Activated CD8-positive, alpha-beta T cell treated with anti-CD3 and anti-CD28 coated beads for 36 hours (primary cell): ENCODE results near the gene NAALADL1. TPM values are rescaled to one million over a fixed set of nuclear protein-coding genes. Genes with fewer than 3 reads are reported as not detected.

Source experiments
- ATAC-seq: fragments of 200-7000 bp; cut with Tn5 transposase; one replicate; pipeline ENCODE4 v1.10.0; 2021; ENCODE audit warnings: mild to moderate bottlenecking, moderate library complexity
- CTCF ChIA-PET: fragments of 350-600 bp; sonication (Branson Sonifier 250); formaldehyde crosslinking; loops from one replicate; lab custom pipeline; 2021; ENCODE audit warnings: antibody characterized with exemption; lab: Charles Lee
- POLR2A ChIA-PET: fragments of 350-600 bp; sonication (Branson Sonifier 250); formaldehyde crosslinking; loops from one replicate; lab custom pipeline; 2021; ENCODE audit warnings: antibody characterized with exemption; lab: Charles Lee
- DNase-seq: peaks from one replicate; pipeline ENCODE4 v3.0.0-alpha.2; 2020
- H3K27ac Mint-ChIP-seq: one replicate; pipeline ENCODE4 v1.8.0; 2021; ENCODE audit warnings: mild to moderate bottlenecking, mixed read lengths
- H3K27me3 Mint-ChIP-seq: one replicate; pipeline ENCODE4 v1.8.0; 2021; ENCODE audit warnings: mixed read lengths
- H3K36me3 Mint-ChIP-seq: one replicate; pipeline ENCODE4 v1.8.0; 2021; ENCODE audit warnings: low read depth, mixed read lengths
- H3K4me1 Mint-ChIP-seq: one replicate; pipeline ENCODE4 v1.8.0; 2021; ENCODE audit warnings: low read depth, mixed read lengths
- H3K4me3 Mint-ChIP-seq: one replicate; pipeline ENCODE4 v1.8.0; 2021; ENCODE audit warnings: mild to moderate bottlenecking, moderate library complexity, mixed read lengths
- H3K9me3 Mint-ChIP-seq: one replicate; pipeline ENCODE4 v1.8.0; 2021; ENCODE audit warnings: mixed read lengths
- intact Hi-C: fragments of 100-400 bp; cut with micrococcal nuclease; formaldehyde crosslinking; loops from one replicate; pipeline ENCODE4 v1.10.0; 2022
- microRNA-seq: library from miRNA; unstranded; fragments of <30 nt; microRNA quantifications from one replicate; pipeline ENCODE4 v1.2.0, GENCODE V29; 2022; ENCODE audit warnings: borderline microRNAs expressed, borderline replicate concordance
- total RNA-seq, 2 experiments: library from RNA; stranded (reverse); gene quantifications; one replicate each; pipeline ENCODE4 v1.2.3, GENCODE V29; 2021
- TF ChIP-seq, protein P1 (sequence below): fragments of 200-600 bp; IDR thresholded peaks from one replicate; pipeline ENCODE4 v1.8.0; 2022; ENCODE audit warnings: antibody characterized with exemption, mild to moderate bottlenecking

NAALADL1 gene
- total RNA-seq, 2 experiments from 2014 or later: 6.6 to 7.6 TPM

DNA sequence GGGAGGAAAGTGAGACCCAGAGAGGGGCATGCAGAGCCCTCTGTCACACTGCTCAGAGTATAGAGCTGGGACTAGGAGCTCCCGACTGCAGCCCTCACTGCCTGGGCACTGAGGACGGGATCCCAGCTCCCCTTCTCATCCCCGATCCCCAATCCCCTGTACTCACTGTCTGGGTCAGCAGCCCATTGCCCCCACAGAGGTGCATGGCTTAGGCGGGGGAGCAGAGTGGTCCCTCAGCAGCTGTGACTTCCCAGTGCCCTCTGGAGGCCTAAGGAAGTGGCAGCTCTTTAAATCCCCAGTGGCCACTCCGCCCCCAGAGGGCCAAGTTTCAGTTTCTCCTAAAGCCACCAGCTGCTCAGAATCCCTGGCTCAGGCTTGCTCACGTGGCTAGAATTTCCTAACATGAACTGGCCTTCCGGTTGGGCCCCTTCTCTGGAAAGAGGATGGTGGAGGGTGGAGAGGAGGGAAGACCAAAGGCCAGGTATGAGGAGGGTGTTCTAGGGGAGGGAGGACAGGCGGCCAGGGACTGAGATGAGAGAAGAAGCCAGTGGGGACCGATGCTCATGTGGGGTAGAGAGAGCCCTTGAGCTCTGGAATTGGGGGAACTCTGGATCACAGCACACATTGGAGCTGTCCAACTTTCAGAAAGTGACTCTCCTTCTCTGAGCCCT is 61.5 kb downstream of the NAALADL1 start, which contains the start of gene BATF2:
BATF2 (minus strand) TSS at position 262 of the 671 bp plus-strand sequence; CDS start at position 205, 57 bp downstream.
- H3K27ac Mint-ChIP-seq: no peak within 1 kb of the TSS
- peaks cover 15% of the 10 kb centered on the region for H3K4me1 Mint-ChIP-seq
- H3K27me3 Mint-ChIP-seq: peaks cover 6% of the 10 kb centered on the region
- intact Hi-C loops: no loop called here
- ATAC-seq (peak; percentile 51), DNase-seq (peak; percentile 25)
- H3K4me3 Mint-ChIP-seq: no peak within 1 kb of the TSS
- H3K36me3 Mint-ChIP-seq: no peaks in the 10 kb centered on the region
- no peaks in the 10 kb centered on the region for H3K9me3 Mint-ChIP-seq
- TF ChIP-seq, protein P1, sequence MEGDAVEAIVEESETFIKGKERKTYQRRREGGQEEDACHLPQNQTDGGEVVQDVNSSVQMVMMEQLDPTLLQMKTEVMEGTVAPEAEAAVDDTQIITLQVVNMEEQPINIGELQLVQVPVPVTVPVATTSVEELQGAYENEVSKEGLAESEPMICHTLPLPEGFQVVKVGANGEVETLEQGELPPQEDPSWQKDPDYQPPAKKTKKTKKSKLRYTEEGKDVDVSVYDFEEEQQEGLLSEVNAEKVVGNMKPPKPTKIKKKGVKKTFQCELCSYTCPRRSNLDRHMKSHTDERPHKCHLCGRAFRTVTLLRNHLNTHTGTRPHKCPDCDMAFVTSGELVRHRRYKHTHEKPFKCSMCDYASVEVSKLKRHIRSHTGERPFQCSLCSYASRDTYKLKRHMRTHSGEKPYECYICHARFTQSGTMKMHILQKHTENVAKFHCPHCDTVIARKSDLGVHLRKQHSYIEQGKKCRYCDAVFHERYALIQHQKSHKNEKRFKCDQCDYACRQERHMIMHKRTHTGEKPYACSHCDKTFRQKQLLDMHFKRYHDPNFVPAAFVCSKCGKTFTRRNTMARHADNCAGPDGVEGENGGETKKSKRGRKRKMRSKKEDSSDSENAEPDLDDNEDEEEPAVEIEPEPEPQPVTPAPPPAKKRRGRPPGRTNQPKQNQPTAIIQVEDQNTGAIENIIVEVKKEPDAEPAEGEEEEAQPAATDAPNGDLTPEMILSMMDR: no peak
- ChIA-PET CTCF (interaction anchor here (0.8 to 1.6 kb wide), 5 partner anchors 11 to 149 kb away, joined by 3 read pairs; partner anchors contain the start of gene ARL2), POLR2A (interaction anchor here (1.2 to 1.3 kb wide), 2 partner anchors 121 to 181 kb away, joined by 3 read pairs; partner anchors contain the start of gene ZNHIT2)

DNA sequence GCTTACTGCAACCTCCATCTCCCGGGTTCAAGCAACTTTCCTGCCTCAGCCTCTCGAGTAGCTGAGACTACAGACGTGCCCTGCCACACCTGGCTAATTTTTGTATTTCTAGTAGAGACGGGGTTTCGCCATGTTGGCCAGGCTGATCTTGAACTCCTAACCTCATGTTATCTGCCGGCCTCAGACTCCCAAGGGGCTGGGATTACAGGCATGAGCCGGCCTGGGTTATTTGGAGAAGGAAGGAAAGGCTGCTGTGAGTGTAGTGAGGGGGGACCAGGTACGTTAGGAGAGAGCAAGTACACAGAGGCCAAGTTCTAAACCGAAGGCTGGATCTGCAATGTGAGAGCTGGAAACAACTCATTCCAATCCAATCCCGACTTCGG is 62.0 kb downstream of the NAALADL1 start:
- ChIA-PET POLR2A (no interaction called here), CTCF (interaction anchor here (0.8 to 1.5 kb wide), 3 partner anchors 18 to 149 kb away, joined by 3 to 4 read pairs (median 3); partner anchors contain the start of gene ARL2)
- ATAC-seq: no peak
- TF ChIP-seq, protein P1: no peak
- H3K27ac Mint-ChIP-seq: no peak overlapping the region
- H3K36me3 Mint-ChIP-seq: no peaks in the 10 kb centered on the region
- peaks cover 6% of the 10 kb centered on the region for H3K27me3 Mint-ChIP-seq
- H3K4me1 Mint-ChIP-seq: peaks cover 15% of the 10 kb centered on the region
- DNase-seq: no peak
- intact Hi-C loops: no loop called here
- H3K9me3 Mint-ChIP-seq: no peaks in the 10 kb centered on the region
- H3K4me3 Mint-ChIP-seq: no peak overlapping the region

Small RNAs within 50 kb of the gene (microRNA-seq; reads per million reads assigned to microRNA genes)
- gene MIR6879: not detected

Other genes with a start within 250 kb of the NAALADL1 start
- gene MEN1, start 248.0 kb downstream of the NAALADL1 start, total RNA-seq: 10 to 100 TPM; 25.8 to 29.0 TPM
- under 1 TPM; 0.31 to 0.61 TPM for gene CDC42BPG, start 213.9 kb downstream of the NAALADL1 start, total RNA-seq
- gene EHD1, start 179.9 kb downstream of the NAALADL1 start, total RNA-seq: 10 to 100 TPM; 60.3 to 65.1 TPM
- gene ATG2A, start 141.3 kb downstream of the NAALADL1 start, total RNA-seq: 10 to 100 TPM; 17.1 to 17.5 TPM
- 10 to 100 TPM; 20.2 to 21.2 TPM for gene PPP2R5B, start 133.9 kb downstream of the NAALADL1 start, total RNA-seq
- gene GPHA2, start 122.7 kb downstream of the NAALADL1 start, total RNA-seq: not detected
- gene MAJIN, start 86.4 kb downstream of the NAALADL1 start, total RNA-seq: not detected
- gene BATF2, start 61.6 kb downstream of the NAALADL1 start, total RNA-seq: not detected
- 100 to 1,000 TPM; 118 to 122 TPM for gene ARL2, start 44.4 kb downstream of the NAALADL1 start, total RNA-seq
- gene SNX15, start 31.1 kb downstream of the NAALADL1 start, total RNA-seq: 1 to 10 TPM; 4.7 to 5.7 TPM
- gene SAC3D1, start 17.3 kb downstream of the NAALADL1 start, total RNA-seq: 10 to 100 TPM; 14.0 to 14.5 TPM
- gene CDCA5, start 25.5 kb upstream of the NAALADL1 start, total RNA-seq: 100 to 1,000 TPM; 112 TPM
- 10 to 100 TPM; 27.1 to 28.2 TPM for gene ZFPL1, start 25.7 kb upstream of the NAALADL1 start, total RNA-seq
- gene VPS51, start 37.7 kb upstream of the NAALADL1 start, total RNA-seq: 100 to 1,000 TPM; 103 TPM
- gene TM7SF2, start 53.3 kb upstream of the NAALADL1 start, total RNA-seq: 10 to 100 TPM; 12.4 to 17.5 TPM
- 10 to 100 TPM; 11.5 to 12.7 TPM for gene ZNHIT2, start 59.1 kb upstream of the NAALADL1 start, total RNA-seq
- gene FAU, start 63.6 kb upstream of the NAALADL1 start, total RNA-seq: 1,000 to 10,000 TPM; 1,112 to 1,137 TPM
- gene MRPL49, start 63.8 kb upstream of the NAALADL1 start, total RNA-seq: 10 to 100 TPM; 48.7 to 53.4 TPM
- 10 to 100 TPM; 20.6 to 26.8 TPM for gene SYVN1, start 76.0 kb upstream of the NAALADL1 start, total RNA-seq
- not detected for gene SPDYC, start 111.7 kb upstream of the NAALADL1 start, total RNA-seq
- 10 to 100 TPM; 72.6 to 74.7 TPM for gene CAPN1, start 123.4 kb upstream of the NAALADL1 start, total RNA-seq
- gene POLA2, start 203.4 kb upstream of the NAALADL1 start, total RNA-seq: 10 to 100 TPM; 55.2 to 63.8 TPM